ENCODE data around the gene LAMB4.

DNA sequence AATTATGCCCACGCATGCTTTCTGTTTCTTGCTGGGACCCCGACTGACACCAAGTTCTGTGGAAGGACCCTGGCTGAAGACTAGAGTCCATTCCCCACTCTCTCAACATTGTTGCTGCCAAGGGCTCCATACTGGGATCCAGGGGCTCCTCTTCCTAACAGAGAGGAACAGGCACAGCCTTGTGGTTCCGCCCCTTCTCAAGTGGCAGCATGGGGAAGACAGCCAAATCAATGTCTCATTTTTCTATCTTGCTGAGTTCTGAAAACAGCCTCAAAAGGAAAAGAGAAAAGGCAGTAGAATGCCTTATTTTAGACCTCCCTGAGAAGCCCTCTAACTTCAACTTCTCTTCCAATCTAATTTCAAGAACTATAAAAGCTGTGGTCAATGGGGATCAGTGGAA, 103.5 kb downstream of the LAMB4 start:
- TF ChIP-seq, protein P1, sequence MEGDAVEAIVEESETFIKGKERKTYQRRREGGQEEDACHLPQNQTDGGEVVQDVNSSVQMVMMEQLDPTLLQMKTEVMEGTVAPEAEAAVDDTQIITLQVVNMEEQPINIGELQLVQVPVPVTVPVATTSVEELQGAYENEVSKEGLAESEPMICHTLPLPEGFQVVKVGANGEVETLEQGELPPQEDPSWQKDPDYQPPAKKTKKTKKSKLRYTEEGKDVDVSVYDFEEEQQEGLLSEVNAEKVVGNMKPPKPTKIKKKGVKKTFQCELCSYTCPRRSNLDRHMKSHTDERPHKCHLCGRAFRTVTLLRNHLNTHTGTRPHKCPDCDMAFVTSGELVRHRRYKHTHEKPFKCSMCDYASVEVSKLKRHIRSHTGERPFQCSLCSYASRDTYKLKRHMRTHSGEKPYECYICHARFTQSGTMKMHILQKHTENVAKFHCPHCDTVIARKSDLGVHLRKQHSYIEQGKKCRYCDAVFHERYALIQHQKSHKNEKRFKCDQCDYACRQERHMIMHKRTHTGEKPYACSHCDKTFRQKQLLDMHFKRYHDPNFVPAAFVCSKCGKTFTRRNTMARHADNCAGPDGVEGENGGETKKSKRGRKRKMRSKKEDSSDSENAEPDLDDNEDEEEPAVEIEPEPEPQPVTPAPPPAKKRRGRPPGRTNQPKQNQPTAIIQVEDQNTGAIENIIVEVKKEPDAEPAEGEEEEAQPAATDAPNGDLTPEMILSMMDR (conservative IDR thresholded peaks at IDR 0.05; ENCODE audit: low read length): no peak
- TF ChIP-seq EZH2phosphoT487 (IDR thresholded peaks at IDR 0.05; ENCODE audit: borderline replicate concordance, low read depth, low read length): no peak

All from OCI-LY7 (cell line).